Mononuclear cell (primary cell): ENCODE results near the gene CWH43. TPM values are rescaled to one million over a fixed set of nuclear protein-coding genes. Genes with fewer than 3 reads are reported as not detected.
"Not testable (repeated sequence)": the region's sequence is repeated elsewhere in the genome, so short reads cannot be mapped to it uniquely, and the experiment has no call there.

Source experiments
- H3K27me3 ChIP-seq: 2 replicates; pipeline ENCODE4 v1.6.0; 2011; ENCODE audit warnings: low read length, control low read depth; ENCODE audit not compliant: insufficient read depth
- H3K4me1 ChIP-seq: 2 replicates; pipeline ENCODE4 v1.5.1; 2011; ENCODE audit warnings: mild to moderate bottlenecking, low read length, control low read depth; ENCODE audit not compliant: insufficient read depth
- H3K4me3 ChIP-seq: 2 replicates; pipeline ENCODE4 v1.5.1; 2011; ENCODE audit warnings: mild to moderate bottlenecking, low read length, moderate library complexity
- H3K9me3 ChIP-seq: 2 replicates; pipeline ENCODE4 v1.5.1; 2011; ENCODE audit warnings: low read depth, mild to moderate bottlenecking, control low read depth, low read length
- total RNA-seq: library from RNA; depleted of rRNA; stranded (reverse); fragments of >200 nt; gene quantifications from one replicate; pipeline ENCODE4 v1.2.3, GENCODE V29; 2012

The CWH43 gene
- total RNA-seq, 1 donor, result not detected

DNA sequence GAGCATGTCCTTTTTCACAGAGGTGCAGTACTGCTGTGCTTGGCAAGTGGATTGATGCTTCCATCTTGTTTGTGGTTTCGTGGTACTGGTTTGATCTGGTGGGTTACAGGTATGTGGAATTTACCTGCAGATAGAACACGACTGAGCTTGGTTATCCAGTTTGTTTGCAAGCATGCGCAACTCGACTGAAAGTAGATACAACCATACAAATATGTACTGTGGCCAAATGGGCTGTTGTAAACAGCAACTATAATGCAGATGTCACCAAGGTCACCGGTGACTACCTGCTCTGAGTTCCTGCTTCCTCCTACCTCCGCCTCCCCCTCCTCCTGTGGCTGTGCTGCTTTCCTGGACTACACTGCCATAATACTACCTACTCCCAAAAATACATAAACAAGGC, 12.4 kb downstream of the CWH43 start:
- H3K27me3 ChIP-seq, result no peaks in the 10 kb centered on the region
- no peaks in the 10 kb centered on the region for H3K4me1 ChIP-seq
- H3K4me3 ChIP-seq, result no peak overlapping the region
- no peaks in the 10 kb centered on the region for H3K9me3 ChIP-seq

DNA sequence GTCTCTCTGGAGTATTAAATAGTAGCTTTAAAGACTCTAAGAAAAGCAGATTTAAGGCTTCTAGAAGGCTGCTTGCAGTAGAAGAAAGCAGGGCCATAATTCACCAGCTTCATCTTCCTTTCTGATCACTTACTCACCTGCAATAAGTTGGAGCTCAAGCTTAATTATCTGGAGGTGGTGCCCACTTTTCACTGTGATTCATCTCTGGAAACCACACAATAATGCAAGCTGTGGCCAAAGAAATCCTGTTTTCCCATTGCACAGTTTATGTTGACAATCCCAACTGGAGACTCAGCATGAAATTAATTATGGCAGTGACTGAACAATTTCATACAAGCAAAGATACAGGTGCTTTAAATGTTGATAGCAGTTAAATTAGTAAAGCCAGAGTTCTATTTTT, 14.7 kb downstream of the CWH43 start:
- no peak overlapping the region for H3K4me3 ChIP-seq
- H3K4me1 ChIP-seq, result no peaks in the 10 kb centered on the region
- H3K27me3 ChIP-seq, result no peaks in the 10 kb centered on the region
- no peaks in the 10 kb centered on the region for H3K9me3 ChIP-seq

DNA sequence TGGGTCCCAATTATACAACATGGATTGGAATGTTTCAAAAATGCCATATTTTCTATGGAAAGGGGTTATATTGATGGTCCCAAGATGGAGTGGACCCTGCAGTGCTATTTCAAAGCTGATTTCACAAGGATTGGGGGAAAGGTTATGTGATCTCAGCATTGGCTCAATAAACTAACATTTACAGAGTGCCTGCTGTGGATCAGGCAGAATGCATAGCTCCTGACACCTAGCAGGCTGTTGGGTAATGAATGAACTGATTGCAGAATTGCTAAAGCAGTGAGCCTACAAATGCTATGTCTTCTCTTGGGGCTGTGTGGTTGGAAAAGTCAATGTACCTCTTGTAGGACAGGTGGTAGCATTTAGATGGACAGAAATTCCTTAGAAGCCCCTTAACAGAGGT, 16.9 kb downstream of the CWH43 start:
- Histone ChIP-seq H3K4me3 (no peak overlapping the region), H3K4me1 (no peaks in the 10 kb centered on the region), H3K27me3 (no peaks in the 10 kb centered on the region), H3K9me3 (no peaks in the 10 kb centered on the region)

- H3K27me3 ChIP-seq, result no peaks in the 10 kb centered on the region
- no peak overlapping the region for H3K4me3 ChIP-seq
- H3K9me3 ChIP-seq, result peaks cover 2% of the 10 kb centered on the region
- no peaks in the 10 kb centered on the region for H3K4me1 ChIP-seq
Measured at GRCh38 chr4:49018718-49019295, 32.7 kb downstream of the CWH43 start.

DNA sequence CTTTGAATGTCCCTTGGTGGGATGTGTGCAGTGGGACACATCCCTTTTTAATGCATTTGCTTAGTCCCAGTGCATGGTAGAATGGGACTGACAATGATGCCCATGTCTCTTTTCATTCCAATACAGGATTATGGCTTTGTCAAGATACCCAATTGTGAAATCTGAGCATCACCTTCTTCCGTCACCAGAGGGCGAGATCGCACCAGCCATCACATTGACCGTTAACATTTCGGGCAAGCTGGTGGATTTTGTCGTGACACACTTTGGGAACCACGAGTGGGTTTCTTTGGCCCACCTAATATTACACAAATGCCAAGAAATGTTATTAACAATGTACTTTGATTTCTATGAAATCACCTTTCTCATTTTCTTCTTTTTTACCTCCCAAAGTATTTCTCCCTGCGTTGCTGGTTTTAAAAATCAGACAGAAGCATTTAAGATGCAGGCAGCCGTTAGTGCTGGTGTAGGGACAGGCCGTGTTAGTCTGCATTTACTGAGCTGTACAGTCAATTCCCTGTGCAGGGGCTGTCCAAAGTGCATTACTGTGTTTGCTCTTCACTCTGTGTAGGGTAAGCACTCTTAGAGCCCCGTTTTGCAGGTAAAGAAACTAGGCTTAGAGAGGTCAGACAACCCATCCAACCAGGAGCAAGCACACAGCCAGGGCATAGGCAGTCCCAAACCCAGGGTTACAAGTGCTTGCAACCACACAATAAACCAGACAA, 46.5 kb downstream of the CWH43 start:
- no peaks in the 10 kb centered on the region for H3K4me1 ChIP-seq
- no peak overlapping the region for H3K4me3 ChIP-seq
- H3K9me3 ChIP-seq, result no peaks in the 10 kb centered on the region
- no peaks in the 10 kb centered on the region for H3K27me3 ChIP-seq

DNA sequence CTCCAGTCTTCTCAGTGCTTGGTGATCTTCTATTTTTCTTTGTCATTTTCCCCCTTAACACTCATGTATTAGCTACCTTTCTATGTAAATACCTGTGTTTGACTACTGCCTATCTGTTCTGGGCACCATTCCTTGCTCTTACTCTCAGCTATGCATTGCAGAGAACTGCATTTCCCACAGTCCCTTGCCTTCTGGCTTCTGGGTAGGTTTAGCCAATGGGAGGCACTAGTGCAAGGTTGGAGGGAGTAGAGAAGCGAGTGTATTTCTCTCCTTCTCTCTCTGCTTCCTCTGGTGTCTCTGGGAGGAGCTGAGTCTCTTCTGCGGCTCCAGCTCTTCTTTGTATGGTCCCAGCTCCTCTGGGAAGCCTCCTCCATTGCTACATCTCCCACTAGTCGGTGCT, 50.5 kb downstream of the CWH43 start:
- no peaks in the 10 kb centered on the region for H3K9me3 ChIP-seq
- no peaks in the 10 kb centered on the region for H3K27me3 ChIP-seq
- H3K4me3 ChIP-seq, result no peak overlapping the region
- no peaks in the 10 kb centered on the region for H3K4me1 ChIP-seq

DNA sequence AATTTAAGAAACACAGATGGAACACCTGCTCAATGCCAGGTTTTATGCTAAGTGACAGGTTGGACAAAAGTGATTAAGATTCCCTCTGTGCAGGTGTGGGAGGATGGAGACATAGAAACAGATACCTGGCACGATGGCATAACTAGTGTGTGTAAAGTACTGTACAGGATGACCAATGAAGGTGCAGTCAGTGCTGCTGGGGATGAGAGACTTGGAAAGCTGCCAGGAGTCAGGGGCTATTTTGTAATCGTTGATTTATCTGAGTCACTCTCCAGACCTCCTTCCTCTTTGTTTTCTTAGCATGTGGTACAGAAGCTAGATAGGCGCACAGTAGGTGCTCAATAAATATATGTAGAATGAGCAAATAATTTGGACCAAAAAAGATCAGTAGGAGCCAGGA, 58.2 kb downstream of the CWH43 start:
- Histone ChIP-seq H3K4me1 (no peaks in the 10 kb centered on the region), H3K4me3 (no peak overlapping the region), H3K27me3 (no peaks in the 10 kb centered on the region), H3K9me3 (no peaks in the 10 kb centered on the region)

- Histone ChIP-seq H3K4me3 (no peak overlapping the region), H3K4me1 (no peaks in the 10 kb centered on the region), H3K27me3 (no peaks in the 10 kb centered on the region), H3K9me3 (no peaks in the 10 kb centered on the region)
Measured at GRCh38 chr4:49058306-49058705, 72.2 kb downstream of the CWH43 start.

- Histone ChIP-seq H3K4me3 (no peak overlapping the region), H3K4me1 (no peaks in the 10 kb centered on the region), H3K9me3 (no peaks in the 10 kb centered on the region), H3K27me3 (no peaks in the 10 kb centered on the region)
Measured at GRCh38 chr4:49063670-49064069, 77.6 kb downstream of the CWH43 start.

DNA sequence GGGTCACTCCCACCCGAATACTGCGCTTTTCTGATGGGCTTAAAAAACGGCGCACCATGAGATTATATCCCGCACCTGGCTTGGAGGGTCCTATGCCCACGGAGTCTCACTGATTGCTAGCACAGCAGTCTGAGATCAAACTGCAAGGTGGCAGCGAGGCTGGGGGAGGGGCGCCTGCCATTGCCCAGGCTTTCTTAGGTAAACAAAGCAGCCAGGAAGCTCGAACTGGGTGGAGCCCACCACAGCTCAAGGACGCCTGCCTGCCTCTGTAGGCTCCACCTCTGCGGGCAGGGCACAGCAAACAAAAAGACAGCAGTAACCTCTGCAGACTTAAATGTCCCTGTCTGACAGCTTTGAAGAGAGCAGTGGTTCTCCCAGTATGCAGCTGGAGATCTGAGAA, 86.1 kb downstream of the CWH43 start:
- not testable (repeated sequence) for H3K4me1 ChIP-seq, H3K27me3 ChIP-seq, H3K4me3 ChIP-seq, H3K9me3 ChIP-seq

DNA sequence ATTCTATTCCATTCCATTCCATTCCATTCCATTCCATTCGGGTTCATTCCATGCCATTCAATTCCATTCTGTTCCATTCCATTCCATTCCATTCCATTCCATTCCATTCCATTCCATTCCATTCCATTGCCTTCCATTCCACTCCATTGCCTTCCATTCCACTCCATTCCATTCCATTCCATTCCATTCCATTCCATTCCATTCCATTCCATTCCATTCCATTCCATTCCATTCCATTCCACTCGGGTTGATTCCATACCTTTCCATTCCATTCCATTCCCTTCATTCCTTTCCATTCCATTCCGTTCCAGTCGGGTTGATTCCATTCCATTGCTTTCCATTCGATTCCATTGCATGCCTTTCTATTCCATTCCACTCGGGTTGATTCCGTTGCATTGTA, 105.8 kb downstream of the CWH43 start:
- not testable (repeated sequence) for H3K4me3 ChIP-seq, H3K27me3 ChIP-seq, H3K4me1 ChIP-seq
- H3K9me3 ChIP-seq, result peaks cover 48% of the 10 kb centered on the region

- not testable (repeated sequence) for H3K4me3 ChIP-seq, H3K27me3 ChIP-seq, H3K4me1 ChIP-seq
- H3K9me3 ChIP-seq, result peaks cover 56% of the 10 kb centered on the region
Measured at GRCh38 chr4:49092608-49093135, 106.6 kb downstream of the CWH43 start.

DNA sequence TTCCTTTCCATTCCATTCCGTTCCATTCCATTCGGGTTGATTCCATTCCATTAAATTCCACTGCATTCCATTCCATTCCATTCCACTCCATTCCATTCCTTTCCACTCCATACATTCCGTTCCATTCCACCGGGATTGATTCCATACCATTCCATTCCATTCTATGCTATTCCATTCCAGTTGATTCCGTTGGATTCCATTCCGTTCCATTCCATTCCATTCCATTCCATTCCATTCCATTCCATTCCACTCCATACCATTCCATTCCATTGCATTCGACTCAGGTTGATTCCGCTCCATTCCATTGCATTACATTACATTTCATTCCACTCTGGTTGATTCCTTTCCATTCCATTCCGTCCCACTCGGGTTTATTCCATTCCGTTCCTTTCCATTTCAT, 110.1 kb downstream of the CWH43 start:
- H3K9me3 ChIP-seq, result peaks cover 67% of the 10 kb centered on the region
- H3K4me1 ChIP-seq, H3K27me3 ChIP-seq, H3K4me3 ChIP-seq: not testable (repeated sequence)

DNA sequence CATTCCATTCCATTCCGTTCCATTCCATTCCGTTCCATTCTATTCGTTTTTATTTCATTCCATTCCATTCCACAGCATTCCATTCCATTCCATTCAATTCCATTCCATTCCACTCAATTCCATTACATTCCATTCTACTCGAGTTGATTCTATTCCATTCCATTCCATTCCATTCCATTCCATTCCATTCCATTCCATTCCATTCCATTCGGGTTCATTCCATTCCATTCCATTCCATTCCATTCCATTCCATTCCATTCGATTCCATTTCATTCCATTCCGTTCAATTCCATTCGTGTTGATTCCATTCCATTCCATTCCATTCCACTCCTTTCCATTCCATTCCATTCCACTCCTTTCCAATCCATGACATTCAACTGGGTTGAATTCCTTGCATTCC, 110.6 kb downstream of the CWH43 start:
- not testable (repeated sequence) for H3K4me1 ChIP-seq, H3K27me3 ChIP-seq, H3K4me3 ChIP-seq
- peaks cover 63% of the 10 kb centered on the region for H3K9me3 ChIP-seq

- peaks cover 58% of the 10 kb centered on the region for H3K9me3 ChIP-seq
- H3K27me3 ChIP-seq, H3K4me1 ChIP-seq, H3K4me3 ChIP-seq: not testable (repeated sequence)
Measured at GRCh38 chr4:49097071-49097470, 111.0 kb downstream of the CWH43 start.

DNA sequence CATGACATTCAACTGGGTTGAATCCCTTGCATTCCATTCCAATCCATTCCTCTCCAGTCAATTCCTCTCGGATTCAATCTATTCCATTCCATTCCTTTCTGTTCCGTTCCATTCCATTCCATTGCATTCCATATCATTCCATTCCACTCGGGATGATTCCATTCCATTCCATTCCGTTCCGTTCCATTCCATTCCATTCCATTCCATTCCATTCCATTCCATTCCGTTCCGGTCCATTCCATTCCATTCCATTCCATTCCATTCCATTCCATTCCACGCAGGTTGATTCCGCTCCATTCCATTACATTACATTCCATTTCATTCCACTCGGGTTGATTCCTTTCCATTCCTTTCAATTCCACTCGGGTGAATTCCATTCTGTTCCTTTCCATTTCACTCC, 111.4 kb downstream of the CWH43 start:
- H3K27me3 ChIP-seq, H3K4me3 ChIP-seq, H3K4me1 ChIP-seq: not testable (repeated sequence)
- peaks cover 58% of the 10 kb centered on the region for H3K9me3 ChIP-seq
